GM19351 (cell line): Measurements from ENCODE around the gene SLC66A2.
"Not testable (repeated sequence)": the region's sequence is repeated elsewhere in the genome, so short reads cannot be mapped to it uniquely, and the experiment has no call there.

ENCODE experiments used
- ATAC-seq: cut with Tn5 transposase; IDR thresholded peaks from one replicate; pipeline ENCODE4 v1.9.1; 2021; ENCODE audit warnings: mild to moderate bottlenecking, moderate library complexity; ENCODE audit not compliant: unreplicated experiment

SLC66A2 gene

GRCh38 chr18:79971211-79971952 is 19.9 kb upstream of the SLC66A2 start:
- ATAC-seq, result no peak

GRCh38 chr18:79970419-79971133 is 19.1 kb upstream of the SLC66A2 start:
- no peak for ATAC-seq

- ATAC-seq, result peak; percentile 20
Measured at GRCh38 chr18:79965119-79965902, 13.9 kb upstream of the SLC66A2 start.

- ATAC-seq, result peak; percentile 72
Measured at GRCh38 chr18:79964330-79965118, 13.1 kb upstream of the SLC66A2 start, which contains the start of gene HSBP1L1. TSS of gene HSBP1L1 (plus strand) at chr18:79964643. CDS start at chr18:79964736, 93 bp downstream.

GRCh38 chr18:79963658-79964329 is 12.3 kb upstream of the SLC66A2 start:
- ATAC-seq, result no peak

GRCh38 chr18:79962835-79963657 is 11.6 kb upstream of the SLC66A2 start:
- ATAC-seq, result peak; percentile 48

GRCh38 chr18:79962311-79962710 is 10.9 kb upstream of the SLC66A2 start:
- ATAC-seq, result no peak

- ATAC-seq, result no peak
Measured at GRCh38 chr18:79961527-79962291, 10.3 kb upstream of the SLC66A2 start.

GRCh38 chr18:79960921-79961526 is 9.6 kb upstream of the SLC66A2 start:
- ATAC-seq, result no peak

GRCh38 chr18:79960161-79960801 is 8.8 kb upstream of the SLC66A2 start:
- not testable (repeated sequence) for ATAC-seq

- no peak for ATAC-seq
Measured at GRCh38 chr18:79958981-79959380, 7.5 kb upstream of the SLC66A2 start.

- ATAC-seq, result no peak
Measured at GRCh38 chr18:79956276-79956675, 4.8 kb upstream of the SLC66A2 start.

- no peak for ATAC-seq
Measured at GRCh38 chr18:79955302-79956075, 4.0 kb upstream of the SLC66A2 start.

- no peak for ATAC-seq
Measured at GRCh38 chr18:79954791-79955190, 3.3 kb upstream of the SLC66A2 start.

GRCh38 chr18:79953971-79954651 is 2.7 kb upstream of the SLC66A2 start:
- no peak for ATAC-seq

GRCh38 chr18:79952996-79953559 is 1.6 kb upstream of the SLC66A2 start:
- ATAC-seq, result no peak
